Activated CD8-positive, alpha-beta memory T cell treated with anti-CD3 and anti-CD28 coated beads, Interleukin-2, amount 50 U/mL, for 4 hours (primary cell): ENCODE data around the gene GDPD3.
"Not testable (repeated sequence)": the region's sequence is repeated elsewhere in the genome, so short reads cannot be mapped to it uniquely, and the experiment has no call there.

Experiments
- DNase-seq: peaks from one replicate; pipeline ENCODE4 v3.0.0-alpha.2; 2020

The GDPD3 gene

GRCh38 chr16:30122604-30123160 lies 9.3 kb upstream of the GDPD3 start:
- no peak for DNase-seq

- DNase-seq, result no peak
These were observed 8.6 kb upstream of the GDPD3 start for GRCh38 chr16:30121741-30122571.

- no peak for DNase-seq
These were observed 7.2 kb upstream of the GDPD3 start for GRCh38 chr16:30120340-30121105.

GRCh38 chr16:30119428-30119827 lies 6.1 kb upstream of the GDPD3 start:
- DNase-seq, result no peak

GRCh38 chr16:30117768-30118167 lies 4.4 kb upstream of the GDPD3 start:
- DNase-seq, result no peak

GRCh38 chr16:30116291-30117207 lies 3.2 kb upstream of the GDPD3 start:
- DNase-seq, result no peak

- no peak for DNase-seq
These were observed 1.9 kb upstream of the GDPD3 start for GRCh38 chr16:30115238-30115637.

- DNase-seq, result not testable (repeated sequence)
These were observed 1.5 kb upstream of the GDPD3 start for GRCh38 chr16:30114833-30115232.

- DNase-seq, result no peak
These were observed 1.1 kb upstream of the GDPD3 start for GRCh38 chr16:30114411-30114810.

GRCh38 chr16:30113711-30114333 lies 485 bp upstream of the GDPD3 start:
- DNase-seq, result no peak

GRCh38 chr16:30112197-30113030 lies 923 bp downstream of the GDPD3 start:
- peak; percentile 55 for DNase-seq

GRCh38 chr16:30110661-30111060 lies 2.7 kb downstream of the GDPD3 start:
- no peak for DNase-seq

- DNase-seq, result no peak
These were observed 5.1 kb downstream of the GDPD3 start for GRCh38 chr16:30108059-30108850.

GRCh38 chr16:30104492-30104891 lies 8.8 kb downstream of the GDPD3 start:
- no peak for DNase-seq

- DNase-seq, result no peak
These were observed 9.2 kb downstream of the GDPD3 start for GRCh38 chr16:30104090-30104489.

GRCh38 chr16:30096862-30097563 lies 16.3 kb downstream of the GDPD3 start:
- DNase-seq, result no peak

- DNase-seq, result peak; percentile 85
These were observed 17.1 kb downstream of the GDPD3 start, which contains the start of gene YPEL3 for GRCh38 chr16:30096105-30096861. Gene YPEL3, minus strand, starts transcription at chr16:30096213. Its CDS starts 731 bp downstream, at chr16:30095482.

- no peak for DNase-seq
These were observed 17.9 kb downstream of the GDPD3 start for GRCh38 chr16:30095166-30096078.
